ENCODE data around the gene ST6GALNAC6.
A peak's percentile ranks its signal among the peaks of the same experiment; 100 is the strongest.

The ST6GALNAC6 gene

GRCh38 chr9:127931092-127931881, 31.9 kb upstream of the ST6GALNAC6 start:
- no peak for DNase-seq

GRCh38 chr9:127930231-127931091, 31.1 kb upstream of the ST6GALNAC6 start, which contains the start of gene PIP5KL1:
Gene PIP5KL1 (minus strand): TSS chr9:127930777. CDS start chr9:127930752, 25 bp downstream.
- peak; percentile 70 for DNase-seq

- no peak for DNase-seq
Measured at GRCh38 chr9:127929625-127929979, 30.2 kb upstream of the ST6GALNAC6 start.

GRCh38 chr9:127928676-127929624, 29.5 kb upstream of the ST6GALNAC6 start:
- DNase-seq = no peak

- DNase-seq = no peak
Measured at GRCh38 chr9:127927988-127928675, 28.7 kb upstream of the ST6GALNAC6 start.

GRCh38 chr9:127927201-127927987, 28.0 kb upstream of the ST6GALNAC6 start:
- DNase-seq = peak; percentile 64

- no peak for DNase-seq
Measured at GRCh38 chr9:127926906-127927200, 27.4 kb upstream of the ST6GALNAC6 start.

- no peak for DNase-seq
Measured at GRCh38 chr9:127925959-127926905, 26.8 kb upstream of the ST6GALNAC6 start.

- no peak for DNase-seq
Measured at GRCh38 chr9:127924736-127925444, 25.5 kb upstream of the ST6GALNAC6 start.

- DNase-seq = no peak
Measured at GRCh38 chr9:127923771-127924170, 24.4 kb upstream of the ST6GALNAC6 start.

GRCh38 chr9:127923046-127923445, 23.6 kb upstream of the ST6GALNAC6 start:
- DNase-seq = no peak

- DNase-seq = peak; percentile 85
Measured at GRCh38 chr9:127921557-127922120, 22.2 kb upstream of the ST6GALNAC6 start.

GRCh38 chr9:127920794-127921193, 21.4 kb upstream of the ST6GALNAC6 start:
- no peak for DNase-seq

GRCh38 chr9:127919253-127919815, 19.9 kb upstream of the ST6GALNAC6 start:
- peak; percentile 44 for DNase-seq

- DNase-seq = no peak
Measured at GRCh38 chr9:127918183-127919107, 19.0 kb upstream of the ST6GALNAC6 start.

GRCh38 chr9:127917603-127918002, 18.2 kb upstream of the ST6GALNAC6 start:
- DNase-seq = no peak

GRCh38 chr9:127916720-127917581, 17.5 kb upstream of the ST6GALNAC6 start, which contains the start of gene ST6GALNAC4:
Gene ST6GALNAC4 (minus strand): TSS chr9:127917041. CDS start chr9:127916419, 622 bp downstream.
- DNase-seq = peak; percentile 94
